ENCODE measurements around the gene ITGA2B.
"Not testable (repeated sequence)": the region's sequence is repeated elsewhere in the genome, so short reads cannot be mapped to it uniquely, and the experiment has no call there.

The ITGA2B gene

DNA sequence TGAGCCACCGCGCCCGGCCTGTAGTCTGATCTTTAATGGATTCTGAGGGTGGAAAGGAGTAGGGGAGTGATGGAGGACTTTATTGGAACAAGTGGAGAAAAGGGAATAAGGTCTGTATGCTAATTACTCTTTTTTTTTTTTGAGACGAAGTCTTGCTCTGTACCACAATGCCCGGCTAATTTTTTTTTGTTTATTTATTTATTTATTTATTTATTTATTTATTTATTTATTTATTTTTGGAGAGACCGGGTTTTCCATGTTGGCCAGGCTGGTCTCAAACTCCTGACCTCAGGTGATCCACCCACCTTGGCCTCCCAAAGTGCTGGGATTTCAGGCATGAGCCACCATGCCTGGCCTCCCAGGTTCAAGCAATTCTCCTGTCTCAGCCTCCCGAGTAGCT, 59.9 kb downstream of the ITGA2B start:
- not testable (repeated sequence) for DNase-seq (ENCODE audit: low spot score)

DNA sequence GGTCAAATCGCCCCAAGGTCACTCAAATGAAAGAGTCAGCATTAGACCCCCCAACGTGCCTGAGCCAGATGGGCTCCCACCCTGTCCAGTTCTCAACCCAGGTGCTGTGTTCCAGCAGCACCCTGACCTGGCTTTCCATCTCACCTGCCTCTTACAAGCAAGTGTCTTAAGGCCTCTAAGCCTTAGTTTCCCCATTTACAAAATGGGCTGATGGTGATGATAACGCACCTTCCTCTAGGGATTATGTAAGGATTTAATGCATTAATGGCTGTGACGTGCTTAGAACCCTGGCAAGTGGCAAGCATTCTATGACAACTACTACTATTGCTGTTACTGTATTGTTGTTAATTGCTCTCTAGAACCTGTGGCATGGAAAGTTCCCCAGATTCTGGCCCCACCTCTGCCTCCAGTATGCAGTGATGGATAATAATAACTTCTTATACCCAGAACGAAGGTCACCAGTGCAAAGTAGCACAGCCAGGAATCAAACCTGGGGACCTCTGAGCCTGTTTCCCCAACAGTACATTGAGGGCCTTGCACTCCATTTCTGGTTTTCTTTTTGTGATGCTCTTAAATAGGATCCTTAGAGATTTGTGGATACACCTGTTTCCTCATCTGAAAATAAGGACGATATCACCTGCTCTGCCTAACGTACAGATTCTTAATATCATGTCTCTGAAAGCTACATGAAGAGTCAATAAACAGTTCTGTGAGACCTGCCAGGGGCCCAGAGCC, 61.6 kb downstream of the ITGA2B start:
- no peak for DNase-seq (ENCODE audit: low spot score)

DNA sequence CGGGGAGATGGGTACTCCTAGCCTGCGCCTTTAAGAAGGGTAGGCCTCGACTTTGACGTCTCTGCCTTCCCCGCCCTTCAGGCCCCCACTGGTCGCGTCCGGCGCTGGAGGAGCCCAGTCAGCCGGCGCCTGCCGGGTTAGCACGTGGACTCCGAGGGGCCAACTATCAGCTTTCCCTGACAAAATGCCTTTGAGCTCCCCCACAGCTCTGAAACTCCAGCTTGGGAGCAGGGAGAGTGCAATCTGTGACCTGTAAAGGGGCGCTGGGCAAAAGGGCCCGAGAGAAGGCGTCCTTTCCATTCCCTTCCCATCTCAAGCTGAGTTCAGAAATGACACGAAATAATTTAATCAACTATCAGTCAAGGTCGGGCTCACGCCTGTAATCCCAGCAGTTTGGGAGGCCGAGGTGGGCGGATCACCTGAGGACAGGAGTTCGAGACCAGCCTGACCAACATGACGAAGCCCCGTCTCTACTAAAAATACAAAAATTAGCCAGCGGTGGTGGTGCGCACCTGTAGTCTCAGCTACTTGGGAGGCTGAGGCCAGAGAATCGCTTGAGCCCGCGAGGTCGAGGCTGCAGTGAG, 62.5 kb downstream of the ITGA2B start:
- DNase-seq (ENCODE audit: low spot score) = peak; percentile 97

DNA sequence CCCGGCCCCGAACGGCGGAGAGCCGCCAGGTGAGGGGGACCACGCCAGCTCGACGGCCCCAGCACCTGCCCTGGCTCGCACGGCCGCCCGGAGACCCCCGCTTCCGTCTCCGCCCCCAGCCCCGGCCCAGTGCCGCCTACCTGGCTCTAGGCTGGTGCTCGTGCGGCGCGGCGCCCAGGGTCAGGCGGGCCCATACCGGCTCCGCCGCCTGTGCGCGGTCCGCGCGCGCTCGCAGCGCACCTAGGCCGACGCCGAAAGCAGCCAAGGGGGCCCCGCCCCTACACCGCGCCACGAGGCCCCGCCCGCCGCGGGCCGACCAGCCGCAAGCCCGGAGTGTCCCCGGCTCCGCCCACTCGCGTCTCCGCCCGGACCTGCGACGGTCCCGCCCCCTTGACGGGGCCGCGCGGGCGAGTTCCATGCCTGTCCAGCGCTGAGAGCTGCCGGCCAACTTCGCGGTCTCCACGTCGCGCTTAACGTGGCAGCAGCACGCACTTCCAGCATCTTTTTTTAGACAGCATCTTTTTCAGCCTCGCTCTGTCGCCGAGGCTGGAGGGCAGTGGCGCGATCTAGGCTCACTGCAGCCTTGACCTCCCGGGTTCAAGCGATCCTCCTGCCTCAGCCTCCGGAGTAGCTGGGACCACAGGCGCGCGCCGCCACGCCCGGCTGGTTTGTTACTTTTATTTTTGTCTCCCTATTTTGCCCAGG, 64.7 kb downstream of the ITGA2B start, which contains the start of gene SLC25A39:
TSS of gene SLC25A39 (minus strand) at position 253 of the 705 bp plus-strand sequence. CDS start 1,261 bp downstream, outside the sequence.
- peak; percentile 88 for DNase-seq (ENCODE audit: low spot score)

DNA sequence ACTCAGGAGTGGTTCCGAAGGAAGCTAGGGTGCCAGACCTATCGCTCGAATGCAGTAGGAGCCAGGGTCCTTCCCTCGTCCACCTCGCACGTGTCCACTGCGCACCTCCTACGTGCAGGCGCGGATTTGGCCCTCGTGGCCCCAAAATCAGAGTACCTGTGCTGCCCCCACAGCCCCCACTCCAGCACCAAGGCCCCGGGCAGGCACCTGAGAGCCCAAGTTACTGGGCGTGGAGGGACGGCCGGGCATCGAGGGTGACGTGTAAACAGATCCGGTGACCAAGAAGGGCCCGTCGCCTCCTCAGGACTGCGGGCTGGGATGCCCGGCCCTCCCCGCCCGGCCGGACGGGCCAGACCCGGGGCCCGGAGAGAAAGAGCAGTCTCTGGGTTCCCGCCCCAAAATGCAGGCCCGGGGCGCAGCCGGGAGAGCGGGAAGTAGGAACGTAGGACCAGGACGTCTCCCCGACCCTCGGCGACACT, 65.3 kb downstream of the ITGA2B start:
- peak; percentile 32 for DNase-seq (ENCODE audit: low spot score)

DNA sequence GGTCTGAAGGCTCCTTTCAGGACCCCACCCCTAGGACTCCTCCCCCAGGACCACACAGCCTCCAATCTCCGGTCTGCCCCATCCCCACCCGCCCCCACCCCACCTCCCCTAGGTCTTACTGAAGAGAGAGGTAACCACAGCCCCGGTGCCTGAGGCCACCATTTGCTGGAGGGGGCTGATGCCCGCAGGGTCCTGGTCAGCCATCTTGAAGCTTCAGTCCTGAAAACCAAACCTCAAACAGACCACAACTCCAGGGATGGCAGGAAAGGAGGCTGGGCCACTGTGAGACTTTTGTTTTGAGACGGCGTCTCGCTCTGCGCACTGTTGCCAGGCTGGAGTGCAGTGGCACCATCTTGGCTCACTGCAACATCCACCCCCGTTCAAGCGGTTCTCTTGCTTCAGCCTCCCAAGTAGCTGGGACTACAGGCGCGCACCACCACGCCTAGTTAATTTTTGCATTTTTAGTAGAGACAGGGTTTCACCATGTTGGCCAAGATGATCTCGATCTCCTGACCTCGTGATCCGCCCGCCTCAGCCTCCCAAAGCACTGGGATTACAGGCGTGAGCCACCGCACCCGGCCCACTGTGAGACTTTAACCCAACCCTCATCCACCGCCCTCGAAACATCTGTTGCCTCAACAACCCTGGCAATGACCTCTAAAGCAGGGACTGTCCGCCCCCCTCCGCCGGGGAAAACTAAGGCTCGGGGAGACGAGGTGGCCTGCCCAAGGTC, 65.9 kb downstream of the ITGA2B start:
- no peak for DNase-seq (ENCODE audit: low spot score)

DNA sequence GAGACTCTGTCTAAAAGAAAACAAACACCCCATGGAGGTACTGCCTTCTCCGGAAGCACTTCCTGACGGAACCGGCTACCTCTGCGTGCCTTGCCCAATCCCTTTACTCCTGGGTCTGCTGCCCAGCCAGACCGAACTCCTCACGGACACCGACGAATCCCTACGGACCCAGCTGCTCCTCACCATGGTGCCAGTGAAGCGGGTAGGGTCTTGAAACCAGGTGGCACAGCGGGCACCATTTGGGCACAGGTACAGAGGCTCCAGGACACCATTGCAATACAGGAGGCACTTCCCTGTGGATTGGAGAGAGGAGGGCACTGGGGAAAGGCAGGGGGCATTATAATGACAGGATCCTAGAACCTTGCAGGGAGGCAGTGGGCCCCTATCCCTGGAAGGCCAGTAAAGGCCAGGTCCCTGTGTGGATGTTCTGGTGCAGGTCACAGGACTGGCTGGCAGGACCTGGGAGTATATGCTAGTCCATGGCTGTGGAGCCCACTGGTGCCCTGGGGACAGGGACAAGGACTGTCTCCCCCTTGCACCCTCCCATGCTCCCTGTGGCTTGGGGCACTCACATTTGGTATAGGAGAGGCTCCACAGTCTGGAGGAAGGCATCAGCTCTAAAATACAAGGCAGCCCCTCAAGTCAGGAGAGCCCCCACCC, 67.1 kb downstream of the ITGA2B start:
- DNase-seq (ENCODE audit: low spot score) = no peak

Data from SW480 (cell line).